ENCODE data around the gene CYB5A. TPM values are rescaled to one million over a fixed set of nuclear protein-coding genes. Genes with fewer than 3 reads are reported as not detected.

CYB5A gene
- total and polyA plus RNA-seq, 9 of the 15 experiments (the other 6 are each of a cell fraction or from before 2014, with no cell fraction given) = 11.9 to 22.6 (median 14.1) TPM

DNA sequence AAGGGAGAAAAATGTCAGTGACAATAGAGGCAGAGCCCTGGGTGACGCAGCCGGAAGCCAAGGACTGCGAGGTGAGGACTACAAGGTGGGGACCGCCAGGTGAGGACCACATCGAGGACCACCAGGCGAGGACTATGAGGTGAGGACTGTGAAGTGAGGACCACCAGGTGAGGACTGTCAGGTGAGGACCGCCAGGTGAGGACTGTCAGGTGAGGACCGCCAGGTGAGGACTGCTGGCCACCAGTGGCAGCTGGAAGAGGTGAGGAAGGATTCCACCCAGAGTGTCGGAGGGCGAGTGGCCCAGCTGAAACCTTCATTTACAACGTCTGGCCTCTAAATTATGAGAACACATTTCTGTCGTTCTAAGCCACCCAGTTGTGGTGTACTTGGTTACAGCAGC is 41.6 kb downstream of the CYB5A start:
- no peaks in the 10 kb centered on the region for H3K27me3 ChIP-seq (ENCODE audit: control insufficient read depth in 2 of 2, insufficient read depth in 2 of 2, low read length in 2 of 2)
- in situ Hi-C loops (cut with MboI) = no loop called here
- H3K4me1 ChIP-seq (replicated peaks in 1 of 2; ENCODE audit: control insufficient read depth in 2 of 2, insufficient read depth in 2 of 2, low read length in 2 of 2) = peaks cover 4 to 26% of the 10 kb centered on the region in 2 experiments
- TF ChIP-seq FOXK2 (conservative IDR thresholded peaks at IDR 0.05 in 1 of 2, IDR thresholded peaks at IDR 0.05 in 1 of 2; ENCODE audit: low read depth in 2 of 2) = no peak
- TF ChIP-seq RAD51 (IDR thresholded peaks at IDR 0.05; ENCODE audit: borderline replicate concordance, low read depth) = no peak
- no peak for TF ChIP-seq PHF21A (IDR thresholded peaks at IDR 0.05; ENCODE audit: borderline replicate concordance, low read depth)
- no peak for TF ChIP-seq MYC (IDR thresholded peaks at IDR 0.05; ENCODE audit: low read depth, low read length)
- TF ChIP-seq MYC (CRISPR knock-in tag; IDR thresholded peaks at IDR 0.05; ENCODE audit: borderline replicate concordance, low read depth) = no peak
- TF ChIP-seq, protein P1, sequence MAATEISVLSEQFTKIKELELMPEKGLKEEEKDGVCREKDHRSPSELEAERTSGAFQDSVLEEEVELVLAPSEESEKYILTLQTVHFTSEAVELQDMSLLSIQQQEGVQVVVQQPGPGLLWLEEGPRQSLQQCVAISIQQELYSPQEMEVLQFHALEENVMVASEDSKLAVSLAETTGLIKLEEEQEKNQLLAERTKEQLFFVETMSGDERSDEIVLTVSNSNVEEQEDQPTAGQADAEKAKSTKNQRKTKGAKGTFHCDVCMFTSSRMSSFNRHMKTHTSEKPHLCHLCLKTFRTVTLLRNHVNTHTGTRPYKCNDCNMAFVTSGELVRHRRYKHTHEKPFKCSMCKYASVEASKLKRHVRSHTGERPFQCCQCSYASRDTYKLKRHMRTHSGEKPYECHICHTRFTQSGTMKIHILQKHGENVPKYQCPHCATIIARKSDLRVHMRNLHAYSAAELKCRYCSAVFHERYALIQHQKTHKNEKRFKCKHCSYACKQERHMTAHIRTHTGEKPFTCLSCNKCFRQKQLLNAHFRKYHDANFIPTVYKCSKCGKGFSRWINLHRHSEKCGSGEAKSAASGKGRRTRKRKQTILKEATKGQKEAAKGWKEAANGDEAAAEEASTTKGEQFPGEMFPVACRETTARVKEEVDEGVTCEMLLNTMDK (IDR thresholded peaks at IDR 0.05; ENCODE audit: borderline replicate concordance, insufficient read depth, low read depth, low read length, poor library complexity, severe bottlenecking) = no peak
- DNase-seq (ENCODE audit: extremely low read depth in 1 of 4, low spot score in 3 of 4) (no peak), ATAC-seq (no peak), FAIRE-seq (no peak)
- H3K27ac ChIP-seq (ENCODE audit: extremely low read depth, low read depth, low read length) = no peak overlapping the region
- intact Hi-C loops (cut with micrococcal nuclease) = no loop called here
- CTCF ChIA-PET (ENCODE audit: low intra/inter-chr PET ratio) = no interaction called here
- WGBS (ENCODE audit: insufficient coverage, low coverage, missing lambda C conversion rate) = 88% methylated on average over 12 of the region's 12 CpGs
- H2AFZ ChIP-seq (ENCODE audit: low read depth, low read length) = no peak overlapping the region
- no peaks in the 10 kb centered on the region for H3K36me3 ChIP-seq (ENCODE audit: control insufficient read depth, insufficient read depth, low read length)
- no peak overlapping the region for H3K4me3 ChIP-seq
- H3K79me2 ChIP-seq (ENCODE audit: control insufficient read depth, insufficient read depth, low read length) = no peaks in the 10 kb centered on the region
- H3K9me3 ChIP-seq (replicated peaks; ENCODE audit: control insufficient read depth, insufficient read depth, low read depth, low read length) = no peaks in the 10 kb centered on the region
- no TSS peak for BruUV-seq (replicated peaks)
- H3K4me2 ChIP-seq (ENCODE audit: insufficient read depth, low read length) = no peak overlapping the region
- H3K9ac ChIP-seq (ENCODE audit: insufficient read depth in 1 of 2, low read depth in 2 of 2, low read length in 2 of 2) = no peak overlapping the region
- POLR2A ChIA-PET = no interaction called here
- H4K20me1 ChIP-seq (replicated peaks; ENCODE audit: control insufficient read depth, insufficient read depth, low read length) = no peaks in the 10 kb centered on the region
- H3K9me1 ChIP-seq (ENCODE audit: control insufficient read depth, insufficient read depth, low read length) = no peaks in the 10 kb centered on the region
